PFSK-1 (cell line): Measurements from ENCODE around the gene YDJC.

ENCODE experiments used
- FOXP2 ChIP-seq: optimal IDR thresholded peaks from 2 replicates; pipeline ENCODE3; 2011; ENCODE audit warnings: borderline replicate concordance, control low read depth, inconsistent platforms; ENCODE audit not compliant: insufficient read depth; ENCODE audit errors: extremely low read length, extremely low read depth
- POLR2AphosphoS5 ChIP-seq: IDR thresholded peaks from 2 replicates; pipeline ENCODE4 v1.6.1; 2012; ENCODE audit warnings: low read depth, mild to moderate bottlenecking, control low read depth, low read length, moderate library complexity
- REST ChIP-seq, 2 experiments: IDR thresholded peaks; 2 replicates each; pipeline versions ENCODE4 v1.6.1 to v1.8.0; 2011 to 2012; ENCODE audit warnings: low read depth in 2 of 2, low read length in 2 of 2, control low read depth in 1 of 2, inconsistent platforms in 1 of 2, mild to moderate bottlenecking in 1 of 2, moderate library complexity in 1 of 2; ENCODE audit not compliant: insufficient read depth in 1 of 2
- SIN3A ChIP-seq: IDR thresholded peaks from 2 replicates; pipeline ENCODE4 v1.6.1; 2012; ENCODE audit warnings: mild to moderate bottlenecking, low read length, moderate library complexity, borderline replicate concordance; ENCODE audit not compliant: insufficient read depth
- TAF1 ChIP-seq: IDR thresholded peaks from 2 replicates; pipeline ENCODE4 v1.6.1; 2012; ENCODE audit warnings: low read length, control low read depth, borderline replicate concordance; ENCODE audit not compliant: insufficient read depth

The YDJC gene

GRCh38 chr22:21579474-21579851 lies 50.4 kb downstream of the YDJC start:
- TF ChIP-seq FOXP2 (no peak), TAF1 (no peak), SIN3A (no peak), REST (IDR thresholded peaks at IDR 0.05; ENCODE audit: insufficient read depth in 1 of 2, low read depth in 2 of 2, low read length in 2 of 2) (no peak), POLR2AphosphoS5 (no peak)
